ENCODE data around the gene PPM1F. TPM values are rescaled to one million over a fixed set of nuclear protein-coding genes. Genes with fewer than 3 reads are reported as not detected.

Gene PPM1F
- polyA plus RNA-seq, 1 donor = 39.2 TPM

- no peak for DNase-seq
Measured at GRCh38 chr22:21961886-21962654, 9.4 kb upstream of the PPM1F start.

- DNase-seq = no peak
Measured at GRCh38 chr22:21961127-21961867, 8.6 kb upstream of the PPM1F start.

GRCh38 chr22:21960200-21961126, 7.8 kb upstream of the PPM1F start:
- no peak for DNase-seq

GRCh38 chr22:21959274-21960074, 6.8 kb upstream of the PPM1F start:
- no peak for DNase-seq

GRCh38 chr22:21958360-21959273, 6.0 kb upstream of the PPM1F start:
- DNase-seq = no peak

GRCh38 chr22:21951931-21952465, 650 bp downstream of the PPM1F start:
- DNase-seq = no peak

GRCh38 chr22:21951062-21951461, 1.6 kb downstream of the PPM1F start:
- no peak for DNase-seq

GRCh38 chr22:21949948-21950347, 2.7 kb downstream of the PPM1F start:
- no peak for DNase-seq

- DNase-seq = no peak
Measured at GRCh38 chr22:21949569-21949918, 3.1 kb downstream of the PPM1F start.

- DNase-seq = no peak
Measured at GRCh38 chr22:21948824-21949568, 3.7 kb downstream of the PPM1F start.

- DNase-seq = no peak
Measured at GRCh38 chr22:21948390-21948789, 4.3 kb downstream of the PPM1F start.

- DNase-seq = no peak
Measured at GRCh38 chr22:21947040-21948014, 5.3 kb downstream of the PPM1F start.

GRCh38 chr22:21946262-21946925, 6.3 kb downstream of the PPM1F start:
- no peak for DNase-seq

GRCh38 chr22:21945453-21946261, 7.0 kb downstream of the PPM1F start:
- no peak for DNase-seq

GRCh38 chr22:21944871-21945270, 7.8 kb downstream of the PPM1F start:
- DNase-seq = no peak

GRCh38 chr22:21943571-21944448, 8.8 kb downstream of the PPM1F start:
- no peak for DNase-seq
